ENCODE data around the gene TUBB4B.

Gene TUBB4B

DNA sequence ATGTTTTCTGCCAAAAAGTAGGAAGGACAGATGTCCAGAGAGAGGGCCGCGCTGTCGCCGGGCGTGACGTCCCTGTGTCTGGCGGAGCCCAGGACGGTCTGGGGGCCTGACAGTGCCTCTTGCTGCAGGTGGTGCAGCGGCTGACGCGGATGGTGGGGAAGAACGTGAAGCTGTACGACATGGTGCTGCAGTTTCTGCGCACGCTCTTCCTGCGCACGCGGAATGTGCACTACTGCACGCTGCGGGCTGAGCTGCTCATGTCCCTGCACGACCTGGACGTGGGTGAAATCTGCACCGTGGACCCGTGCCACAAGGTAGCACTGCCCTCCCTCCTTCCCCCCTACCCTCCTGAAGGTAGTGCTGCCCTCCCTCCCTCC lies 21.8 kb downstream of the TUBB4B start:
- ChIA-PET CTCF (interaction anchor here (0.7 to 6.1 kb wide), 4 partner anchors 10 to 388 kb away, joined by 3 to 37 read pairs (median 4); no protein-coding TSS in a partner anchor), POLR2A (interaction anchor here (1.0 to 10.1 kb wide), 3 partner anchors 21 to 40 kb away, joined by 3 to 103 read pairs (median 10); partner anchors contain the start of gene TUBB4B)
- TF ChIP-seq IKZF3 (tag by site-specific recombination; IDR thresholded peaks at IDR 0.05): no peak
- TF ChIP-seq BCL11B (tag by site-specific recombination; IDR thresholded peaks at IDR 0.05; ENCODE audit: low read depth): no peak
- no peak for TF ChIP-seq ZBTB48 (tag by site-specific recombination; IDR thresholded peaks at IDR 0.05)
- no peak for TF ChIP-seq ZNF626 (tag by site-specific recombination; IDR thresholded peaks at IDR 0.05)
- TF ChIP-seq, protein P1, sequence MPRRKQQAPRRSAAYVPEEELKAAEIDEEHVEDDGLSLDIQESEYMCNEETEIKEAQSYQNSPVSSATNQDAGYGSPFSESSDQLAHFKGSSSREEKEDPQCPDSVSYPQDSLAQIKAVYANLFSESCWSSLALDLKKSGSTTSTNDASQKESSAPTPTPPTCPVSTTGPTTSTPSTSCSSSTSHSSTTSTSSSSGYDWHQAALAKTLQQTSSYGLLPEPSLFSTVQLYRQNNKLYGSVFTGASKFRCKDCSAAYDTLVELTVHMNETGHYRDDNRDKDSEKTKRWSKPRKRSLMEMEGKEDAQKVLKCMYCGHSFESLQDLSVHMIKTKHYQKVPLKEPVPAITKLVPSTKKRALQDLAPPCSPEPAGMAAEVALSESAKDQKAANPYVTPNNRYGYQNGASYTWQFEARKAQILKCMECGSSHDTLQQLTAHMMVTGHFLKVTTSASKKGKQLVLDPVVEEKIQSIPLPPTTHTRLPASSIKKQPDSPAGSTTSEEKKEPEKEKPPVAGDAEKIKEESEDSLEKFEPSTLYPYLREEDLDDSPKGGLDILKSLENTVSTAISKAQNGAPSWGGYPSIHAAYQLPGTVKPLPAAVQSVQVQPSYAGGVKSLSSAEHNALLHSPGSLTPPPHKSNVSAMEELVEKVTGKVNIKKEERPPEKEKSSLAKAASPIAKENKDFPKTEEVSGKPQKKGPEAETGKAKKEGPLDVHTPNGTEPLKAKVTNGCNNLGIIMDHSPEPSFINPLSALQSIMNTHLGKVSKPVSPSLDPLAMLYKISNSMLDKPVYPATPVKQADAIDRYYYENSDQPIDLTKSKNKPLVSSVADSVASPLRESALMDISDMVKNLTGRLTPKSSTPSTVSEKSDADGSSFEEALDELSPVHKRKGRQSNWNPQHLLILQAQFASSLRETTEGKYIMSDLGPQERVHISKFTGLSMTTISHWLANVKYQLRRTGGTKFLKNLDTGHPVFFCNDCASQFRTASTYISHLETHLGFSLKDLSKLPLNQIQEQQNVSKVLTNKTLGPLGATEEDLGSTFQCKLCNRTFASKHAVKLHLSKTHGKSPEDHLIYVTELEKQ (tag by site-specific recombination; IDR thresholded peaks at IDR 0.05; ENCODE audit: borderline replicate concordance): no peak
- no peak for TF ChIP-seq WT1 (tag by site-specific recombination; IDR thresholded peaks at IDR 0.05)
- no peak for TF ChIP-seq TRIM28 (IDR thresholded peaks at IDR 0.05; ENCODE audit: borderline replicate concordance, low read length)
- TF ChIP-seq, protein P2, sequence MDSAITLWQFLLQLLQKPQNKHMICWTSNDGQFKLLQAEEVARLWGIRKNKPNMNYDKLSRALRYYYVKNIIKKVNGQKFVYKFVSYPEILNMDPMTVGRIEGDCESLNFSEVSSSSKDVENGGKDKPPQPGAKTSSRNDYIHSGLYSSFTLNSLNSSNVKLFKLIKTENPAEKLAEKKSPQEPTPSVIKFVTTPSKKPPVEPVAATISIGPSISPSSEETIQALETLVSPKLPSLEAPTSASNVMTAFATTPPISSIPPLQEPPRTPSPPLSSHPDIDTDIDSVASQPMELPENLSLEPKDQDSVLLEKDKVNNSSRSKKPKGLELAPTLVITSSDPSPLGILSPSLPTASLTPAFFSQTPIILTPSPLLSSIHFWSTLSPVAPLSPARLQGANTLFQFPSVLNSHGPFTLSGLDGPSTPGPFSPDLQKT (IDR thresholded peaks at IDR 0.05; ENCODE audit: borderline replicate concordance, low read depth, low read length): no peak
- no peak for TF ChIP-seq ZNF266 (tag by site-specific recombination; IDR thresholded peaks at IDR 0.05; ENCODE audit: low read depth)
- TF ChIP-seq, protein P3, sequence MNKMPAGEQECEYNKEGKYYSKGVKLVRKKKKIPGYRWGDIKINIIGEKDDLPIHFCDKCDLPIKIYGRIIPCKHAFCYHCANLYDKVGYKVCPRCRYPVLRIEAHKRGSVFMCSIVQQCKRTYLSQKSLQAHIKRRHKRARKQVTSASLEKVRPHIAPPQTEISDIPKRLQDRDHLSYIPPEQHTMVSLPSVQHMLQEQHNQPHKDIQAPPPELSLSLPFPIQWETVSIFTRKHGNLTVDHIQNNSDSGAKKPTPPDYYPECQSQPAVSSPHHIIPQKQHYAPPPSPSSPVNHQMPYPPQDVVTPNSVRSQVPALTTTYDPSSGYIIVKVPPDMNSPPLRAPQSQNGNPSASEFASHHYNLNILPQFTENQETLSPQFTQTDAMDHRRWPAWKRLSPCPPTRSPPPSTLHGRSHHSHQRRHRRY (tag by site-specific recombination; IDR thresholded peaks at IDR 0.05): no peak
- TF ChIP-seq, protein P4, sequence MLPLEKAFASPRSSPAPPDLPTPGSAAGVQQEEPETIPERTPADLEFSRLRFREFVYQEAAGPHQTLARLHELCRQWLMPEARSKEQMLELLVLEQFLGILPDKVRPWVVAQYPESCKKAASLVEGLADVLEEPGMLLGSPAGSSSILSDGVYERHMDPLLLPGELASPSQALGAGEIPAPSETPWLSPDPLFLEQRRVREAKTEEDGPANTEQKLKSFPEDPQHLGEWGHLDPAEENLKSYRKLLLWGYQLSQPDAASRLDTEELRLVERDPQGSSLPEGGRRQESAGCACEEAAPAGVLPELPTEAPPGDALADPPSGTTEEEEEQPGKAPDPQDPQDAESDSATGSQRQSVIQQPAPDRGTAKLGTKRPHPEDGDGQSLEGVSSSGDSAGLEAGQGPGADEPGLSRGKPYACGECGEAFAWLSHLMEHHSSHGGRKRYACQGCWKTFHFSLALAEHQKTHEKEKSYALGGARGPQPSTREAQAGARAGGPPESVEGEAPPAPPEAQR (tag by site-specific recombination; IDR thresholded peaks at IDR 0.05): no peak
- no peak for TF ChIP-seq ZNF530 (tag by site-specific recombination; IDR thresholded peaks at IDR 0.05; ENCODE audit: low read depth)
- TF ChIP-seq ZNF214 (tag by site-specific recombination; IDR thresholded peaks at IDR 0.05; ENCODE audit: borderline replicate concordance): no peak
- TF ChIP-seq, protein P5, sequence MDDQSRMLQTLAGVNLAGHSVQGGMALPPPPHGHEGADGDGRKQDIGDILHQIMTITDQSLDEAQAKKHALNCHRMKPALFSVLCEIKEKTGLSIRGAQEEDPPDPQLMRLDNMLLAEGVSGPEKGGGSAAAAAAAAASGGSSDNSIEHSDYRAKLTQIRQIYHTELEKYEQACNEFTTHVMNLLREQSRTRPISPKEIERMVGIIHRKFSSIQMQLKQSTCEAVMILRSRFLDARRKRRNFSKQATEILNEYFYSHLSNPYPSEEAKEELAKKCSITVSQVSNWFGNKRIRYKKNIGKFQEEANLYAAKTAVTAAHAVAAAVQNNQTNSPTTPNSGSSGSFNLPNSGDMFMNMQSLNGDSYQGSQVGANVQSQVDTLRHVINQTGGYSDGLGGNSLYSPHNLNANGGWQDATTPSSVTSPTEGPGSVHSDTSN (CRISPR knock-in tag; IDR thresholded peaks at IDR 0.05): no peak
- no peak for TF ChIP-seq ZNF501 (tag by site-specific recombination; IDR thresholded peaks at IDR 0.05)
- peaks cover 6 to 45% of the 10 kb centered on the region in 2 experiments; a peak in 2 of 3 replicates for H3K36me3 ChIP-seq (ENCODE audit: control insufficient read depth in 2 of 2, insufficient read depth in 1 of 2, low read length in 2 of 2)
- H3K27ac ChIP-seq (ENCODE audit: extremely low read depth, low read depth, low read length): no peak overlapping the region
- no peaks in the 10 kb centered on the region for H3K9me3 ChIP-seq (ENCODE audit: control insufficient read depth, insufficient read depth, low read depth, low read length)
- H3K4me1 ChIP-seq (ENCODE audit: control insufficient read depth, insufficient read depth, low read length): no peaks in the 10 kb centered on the region
- H3K4me3 ChIP-seq (ENCODE audit: low read depth, low read length): no peak overlapping the region

DNA sequence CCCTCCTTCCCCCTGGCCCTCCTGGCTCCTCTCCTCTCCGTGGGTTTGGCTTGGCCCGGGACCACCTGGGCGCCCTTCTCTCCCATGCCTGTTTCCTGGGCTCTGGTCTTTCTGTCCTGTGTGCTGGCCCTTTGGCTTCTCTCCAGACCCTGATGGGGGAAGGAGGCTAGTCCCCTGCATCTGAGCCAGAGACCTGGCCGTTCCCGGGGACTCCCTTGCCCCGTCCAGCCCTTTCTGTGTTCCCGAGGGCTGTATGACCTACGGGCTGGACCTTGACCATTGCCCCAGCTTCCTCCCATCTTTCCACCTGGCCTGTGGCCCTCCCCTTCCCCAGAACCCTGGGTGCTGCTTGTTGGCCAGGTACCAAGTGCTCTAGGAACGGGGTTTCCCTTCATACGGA lies 22.4 kb downstream of the TUBB4B start:
- Histone ChIP-seq H3K4me3 (ENCODE audit: low read depth, low read length) (no peak overlapping the region), H3K27ac (ENCODE audit: extremely low read depth, low read depth, low read length) (no peak overlapping the region), H3K36me3 (ENCODE audit: control insufficient read depth in 2 of 2, insufficient read depth in 1 of 2, low read length in 2 of 2) (peaks cover 6 to 48% of the 10 kb centered on the region in 2 experiments; a peak in 2 of 3 replicates), H3K9me3 (ENCODE audit: control insufficient read depth, insufficient read depth, low read depth, low read length) (no peaks in the 10 kb centered on the region), H3K4me1 (ENCODE audit: control insufficient read depth, insufficient read depth, low read length) (no peaks in the 10 kb centered on the region)
- CTCF ChIA-PET: interaction anchor here (0.6 to 6.1 kb wide), 4 partner anchors 9 to 27 kb away, joined by 3 to 37 read pairs (median 4); no protein-coding TSS in a partner anchor
- POLR2A ChIA-PET: interaction anchor here (1.0 to 10.1 kb wide), 2 partner anchors 22 to 40 kb away, joined by 3 to 103 read pairs; partner anchors contain the start of gene TUBB4B
- no peak for TF ChIP-seq PRDM1 (tag by site-specific recombination; IDR thresholded peaks at IDR 0.05)
- TF ChIP-seq, protein P1 (tag by site-specific recombination; IDR thresholded peaks at IDR 0.05; ENCODE audit: borderline replicate concordance): no peak
- TF ChIP-seq ZNF610 (tag by site-specific recombination; IDR thresholded peaks at IDR 0.05; ENCODE audit: borderline replicate concordance): no peak
- no peak for TF ChIP-seq TCF7L2 (IDR thresholded peaks at IDR 0.05; ENCODE audit: borderline replicate concordance, low read depth, low read length)
- TF ChIP-seq, protein P6, sequence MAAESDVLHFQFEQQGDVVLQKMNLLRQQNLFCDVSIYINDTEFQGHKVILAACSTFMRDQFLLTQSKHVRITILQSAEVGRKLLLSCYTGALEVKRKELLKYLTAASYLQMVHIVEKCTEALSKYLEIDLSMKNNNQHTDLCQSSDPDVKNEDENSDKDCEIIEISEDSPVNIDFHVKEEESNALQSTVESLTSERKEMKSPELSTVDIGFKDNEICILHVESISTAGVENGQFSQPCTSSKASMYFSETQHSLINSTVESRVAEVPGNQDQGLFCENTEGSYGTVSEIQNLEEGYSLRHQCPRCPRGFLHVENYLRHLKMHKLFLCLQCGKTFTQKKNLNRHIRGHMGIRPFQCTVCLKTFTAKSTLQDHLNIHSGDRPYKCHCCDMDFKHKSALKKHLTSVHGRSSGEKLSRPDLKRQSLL (tag by site-specific recombination; IDR thresholded peaks at IDR 0.05): no peak
- TF ChIP-seq GFI1B (tag by site-specific recombination; IDR thresholded peaks at IDR 0.05): no peak
- TF ChIP-seq ZNF658 (tag by site-specific recombination; IDR thresholded peaks at IDR 0.05): no peak

Measured in HEK293 (cell line).